K562 (cell line): ENCODE measurements around the gene CBX4. TPM values are rescaled to one million over a fixed set of nuclear protein-coding genes. Genes with fewer than 3 reads are reported as not detected.
A peak's percentile ranks its signal among the peaks of the same experiment; 100 is the strongest.

ENCODE experiments used
- CTCFL ChIP-seq: IDR thresholded peaks from 2 replicates; pipeline ENCODE4 v1.6.1; 2011; ENCODE audit warnings: borderline replicate concordance, low read depth, mild to moderate bottlenecking, moderate library complexity, low read length; ENCODE audit not compliant: insufficient read depth, poor library complexity, severe bottlenecking
- E2F8 ChIP-seq: fragments of 450-650 bp; IDR thresholded peaks from 2 replicates; pipeline ENCODE4 v1.7.1; 2018; ENCODE audit warnings: mild to moderate bottlenecking, low read depth; ENCODE audit not compliant: partially characterized antibody
- FOXK1 ChIP-seq: sonication (generic); formaldehyde crosslinking; IDR thresholded peaks from 2 replicates; pipeline ENCODE4 v1.8.0; 2022; ENCODE audit warnings: missing genetic modification reagents, mild to moderate bottlenecking, borderline replicate concordance
- HDAC1 ChIP-seq, 2 experiments: fragments of 450-650 bp; IDR thresholded peaks; 2 replicates each; pipeline ENCODE4 v1.6.1; 2016 to 2017; ENCODE audit warnings: inconsistent platforms in 1 of 2, mild to moderate bottlenecking in 1 of 2, moderate library complexity in 1 of 2
- KDM2B ChIP-seq: fragments of 250-450 bp; sonication (Bioruptor Pico); IDR thresholded peaks from 2 replicates; pipeline ENCODE4 v1.8.0; 2021; ENCODE audit warnings: mild to moderate bottlenecking, moderate library complexity
- LARP7 ChIP-seq: fragments of 450-650 bp; IDR thresholded peaks from 2 replicates; pipeline ENCODE4 v1.6.1; 2016
- MBD2 ChIP-seq: sonication (generic); IDR thresholded peaks from 2 replicates; pipeline ENCODE4 v1.6.1; 2016; ENCODE audit warnings: low read depth, borderline replicate concordance
- POLR2AphosphoS2 ChIP-seq: IDR thresholded peaks from 2 replicates; pipeline ENCODE4 v1.6.1; 2012; ENCODE audit warnings: low read length, improper control_type of control experiment
- TAF15 ChIP-seq: fragments of 200-400 bp; formaldehyde crosslinking; IDR thresholded peaks from 2 replicates; pipeline ENCODE4 v1.6.1; 2017; ENCODE audit warnings: mild to moderate bottlenecking, low read depth, low read length, moderate library complexity
- TARDBP ChIP-seq: fragments of 450-650 bp; IDR thresholded peaks from 2 replicates; pipeline ENCODE4 v1.6.1; 2016
- THRB ChIP-seq: fragments of 450-650 bp; formaldehyde crosslinking; conservative IDR thresholded peaks from 2 replicates; pipeline ENCODE4 v1.4.0; 2022; ENCODE audit warnings: mild to moderate bottlenecking, missing genetic modification characterization
- TRIM25 ChIP-seq: fragments of 450-650 bp; IDR thresholded peaks from 2 replicates; pipeline ENCODE4 v1.7.0; 2016; ENCODE audit warnings: borderline replicate concordance
- ZBTB9 ChIP-seq: fragments of 450-650 bp; formaldehyde crosslinking; IDR thresholded peaks from 2 replicates; pipeline ENCODE4 v1.4.0; 2020; ENCODE audit warnings: mild to moderate bottlenecking, moderate library complexity
- ZC3H4 ChIP-seq: sonication (generic); formaldehyde crosslinking; IDR thresholded peaks from 2 replicates; pipeline ENCODE4 v1.9.0; 2021; ENCODE audit warnings: missing genetic modification reagents, borderline replicate concordance
- ZNF589 ChIP-seq: fragments of 200-800 bp; sonication (Bioruptor generic); IDR thresholded peaks from 2 replicates; pipeline ENCODE4 v1.6.1; 2016; ENCODE audit warnings: low read depth, missing genetic modification characterization, missing compliant biosample characterization
- ZZZ3 ChIP-seq: fragments of 450-650 bp; IDR thresholded peaks from 2 replicates; pipeline ENCODE4 v1.6.1; 2016; ENCODE audit warnings: antibody characterized with exemption, mild to moderate bottlenecking, moderate library complexity
- polyA plus RNA-seq, 8 experiments: library from polyadenylated mRNA; depleted of rRNA in 4 of 8; stranded (reverse) in 5 of 8; unstranded in 3 of 8; fragments of >200 nt; fragmentation: Nextera tagmentation in 2 of 8; fragmentation: Illumina TruSeq in 1 of 8; extraction: Ambion mirVana in 2 of 8; extraction: Trizol in 1 of 8; gene quantifications; 2 replicates each; pipeline versions ENCODE4 v1.2.1 to v1.2.3, GENCODE V29; 2011 to 2014; ENCODE audit warnings: inconsistent platforms in 1 of 8, missing spikeins in 1 of 8
- total RNA-seq, 7 experiments: library from RNA; depleted of rRNA in 6 of 7; stranded (reverse); fragments of >200 nt in 6 of 7; fragmentation: Illumina TruSeq in 2 of 7; extraction: Trizol in 2 of 7; gene quantifications; 2 replicates each; pipeline versions ENCODE4 v1.2.1 to v1.2.3, GENCODE V29; 2011 to 2021; ENCODE audit warnings: low replicate concordance in 1 of 7

CBX4 gene
- total and polyA plus RNA-seq, 9 of the 15 experiments (the other 6 are each of a cell fraction or from before 2014, with no cell fraction given): 0.98 to 50.5 (median 10.0) TPM

- TF ChIP-seq HDAC1 (IDR thresholded peaks at IDR 0.05) (no peak), POLR2AphosphoS2 (no peak), TARDBP (no peak), ZNF589 (no peak), E2F8 (peak; percentile 57), ZZZ3 (no peak), ZBTB9 (CRISPR knock-in tag) (no peak), ZC3H4 (CRISPR knock-in tag) (peak; percentile 71; the same call in 1 of the 2 replicates), THRB (CRISPR knock-in tag) (no peak), LARP7 (no peak), TRIM25 (no peak), CTCFL (peak; percentile 62), MBD2 (no peak), FOXK1 (CRISPR knock-in tag) (0 out of 2 replicates have a peak, but pooled peaks have one; percentile 44), KDM2B (CRISPR knock-in tag) (no peak), TAF15 (no peak)
These were observed 4.4 kb downstream of the CBX4 start (continued) for GRCh38 chr17:79834565-79835469.
